HepG2 (cell line): Measurements from ENCODE around the gene SPACDR. TPM values are rescaled to one million over a fixed set of nuclear protein-coding genes. Genes with fewer than 3 reads are reported as not detected.

Source experiments
- ARNT2 ChIP-seq: sonication (generic); formaldehyde crosslinking; IDR thresholded peaks from 2 replicates; pipeline ENCODE4 v1.8.0; 2022; ENCODE audit warnings: mild to moderate bottlenecking, low read depth, missing genetic modification reagents, moderate library complexity
- ATRX ChIP-seq: sonication (generic); formaldehyde crosslinking; IDR thresholded peaks from 2 replicates; pipeline ENCODE4 v1.4.0; 2020; ENCODE audit warnings: missing genetic modification reagents, borderline replicate concordance
- FOXP4 ChIP-seq: sonication (generic); formaldehyde crosslinking; IDR thresholded peaks from 2 replicates; pipeline ENCODE4 v1.4.0; 2020; ENCODE audit warnings: missing genetic modification reagents
- FUBP1 ChIP-seq: sonication (generic); formaldehyde crosslinking; IDR thresholded peaks from 2 replicates; pipeline ENCODE4 v1.5.1; 2020; ENCODE audit warnings: missing genetic modification reagents, mild to moderate bottlenecking, borderline replicate concordance
- GZF1 ChIP-seq: sonication (generic); formaldehyde crosslinking; IDR thresholded peaks from 2 replicates; pipeline ENCODE4 v1.5.1; 2020; ENCODE audit warnings: mild to moderate bottlenecking, missing genetic modification reagents
- HES4 ChIP-seq: sonication (generic); formaldehyde crosslinking; IDR thresholded peaks from 2 replicates; pipeline ENCODE4 v1.9.0; 2021; ENCODE audit warnings: mild to moderate bottlenecking, missing genetic modification reagents, borderline replicate concordance
- HNF4A ChIP-seq: sonication (generic); formaldehyde crosslinking; IDR thresholded peaks from 2 replicates; pipeline ENCODE4 v1.4.0; 2020; ENCODE audit warnings: missing genetic modification reagents
- NBN ChIP-seq: fragments of 450-650 bp; conservative IDR thresholded peaks from 2 replicates; pipeline ENCODE4 v1.6.1; 2017
- NCOA1 ChIP-seq: sonication (generic); formaldehyde crosslinking; IDR thresholded peaks from 2 replicates; pipeline ENCODE4 v1.9.0; 2021; ENCODE audit warnings: missing genetic modification reagents
- PTBP1 ChIP-seq: fragments of 200-400 bp; formaldehyde crosslinking; IDR thresholded peaks from 2 replicates; pipeline ENCODE4 v1.6.1; 2018; ENCODE audit warnings: low read length, low read depth; ENCODE audit not compliant: poor library complexity, severe bottlenecking
- RARA ChIP-seq: IDR thresholded peaks from 2 replicates; pipeline ENCODE4 v1.6.1; 2016; ENCODE audit warnings: missing genetic modification reagents, missing compliant biosample characterization
- RBAK ChIP-seq: sonication (generic); formaldehyde crosslinking; IDR thresholded peaks from 2 replicates; pipeline ENCODE4 v1.5.1; 2020; ENCODE audit warnings: mild to moderate bottlenecking, missing genetic modification reagents
- SMAD1 ChIP-seq: sonication (generic); formaldehyde crosslinking; IDR thresholded peaks from 2 replicates; pipeline ENCODE4 v1.4.0; 2020; ENCODE audit warnings: missing genetic modification reagents, low read depth, mild to moderate bottlenecking, borderline replicate concordance
- SPEN ChIP-seq: sonication (generic); formaldehyde crosslinking; IDR thresholded peaks from 2 replicates; pipeline ENCODE4 v1.5.1; 2020; ENCODE audit warnings: low read depth, mild to moderate bottlenecking, missing genetic modification reagents
- TSC22D2 ChIP-seq: sonication (generic); formaldehyde crosslinking; IDR thresholded peaks from 2 replicates; pipeline ENCODE4 v1.5.1; 2020; ENCODE audit warnings: missing genetic modification reagents, mild to moderate bottlenecking, borderline replicate concordance
- ZNF235 ChIP-seq: sonication (generic); formaldehyde crosslinking; IDR thresholded peaks from 2 replicates; pipeline ENCODE4 v1.8.1; 2023; ENCODE audit warnings: mild to moderate bottlenecking, missing genetic modification reagents, borderline replicate concordance
- ZNF263 ChIP-seq: sonication (generic); formaldehyde crosslinking; IDR thresholded peaks from 2 replicates; pipeline ENCODE4 v1.4.0; 2020; ENCODE audit warnings: missing genetic modification reagents
- ZNF331 ChIP-seq: sonication (generic); formaldehyde crosslinking; IDR thresholded peaks from 2 replicates; pipeline ENCODE4 v1.4.0; 2020; ENCODE audit warnings: missing genetic modification reagents
- ZNF451 ChIP-seq: sonication (generic); formaldehyde crosslinking; IDR thresholded peaks from 2 replicates; pipeline ENCODE4 v1.5.0; 2020; ENCODE audit warnings: mild to moderate bottlenecking, missing genetic modification reagents
- ZNF546 ChIP-seq: sonication (generic); formaldehyde crosslinking; conservative IDR thresholded peaks from 2 replicates; pipeline ENCODE4 v1.8.1; 2023; ENCODE audit warnings: mild to moderate bottlenecking, missing genetic modification reagents
- polyA plus RNA-seq, 8 experiments: library from polyadenylated mRNA; depleted of rRNA in 3 of 8; stranded (reverse) in 7 of 8; unstranded in 1 of 8; fragments of >200 nt; fragmentation: Illumina TruSeq in 4 of 8; extraction: Trizol in 4 of 8; gene quantifications; 2 replicates each; pipeline versions ENCODE4 v1.2.1 to v1.2.3, GENCODE V29; 2011 to 2016; ENCODE audit warnings: low read depth in 4 of 8, missing spikeins in 1 of 8, mixed read lengths in 1 of 8; ENCODE audit not compliant: insufficient read depth in 1 of 8
- total RNA-seq, 5 experiments: library from RNA; depleted of rRNA; stranded (reverse); fragments of >200 nt; fragmentation: Illumina TruSeq; extraction: Trizol; gene quantifications; 2 replicates each; pipeline ENCODE4 v1.2.3, GENCODE V29; 2016; ENCODE audit warnings: low read depth in 1 of 5
- TF ChIP-seq, protein P1 (sequence below): sonication (generic); formaldehyde crosslinking; IDR thresholded peaks from 2 replicates; pipeline ENCODE4 v1.4.0; 2020; ENCODE audit warnings: missing genetic modification reagents
- TF ChIP-seq, protein P2 (sequence below): sonication (generic); formaldehyde crosslinking; IDR thresholded peaks from 2 replicates; pipeline ENCODE4 v1.5.0; 2020; ENCODE audit warnings: missing genetic modification reagents

SPACDR gene
- total and polyA plus RNA-seq, 2 of the 13 experiments (the other 11 are each of a cell fraction or from before 2014, with no cell fraction given), result 0.41 TPM; not detected in 1

DNA sequence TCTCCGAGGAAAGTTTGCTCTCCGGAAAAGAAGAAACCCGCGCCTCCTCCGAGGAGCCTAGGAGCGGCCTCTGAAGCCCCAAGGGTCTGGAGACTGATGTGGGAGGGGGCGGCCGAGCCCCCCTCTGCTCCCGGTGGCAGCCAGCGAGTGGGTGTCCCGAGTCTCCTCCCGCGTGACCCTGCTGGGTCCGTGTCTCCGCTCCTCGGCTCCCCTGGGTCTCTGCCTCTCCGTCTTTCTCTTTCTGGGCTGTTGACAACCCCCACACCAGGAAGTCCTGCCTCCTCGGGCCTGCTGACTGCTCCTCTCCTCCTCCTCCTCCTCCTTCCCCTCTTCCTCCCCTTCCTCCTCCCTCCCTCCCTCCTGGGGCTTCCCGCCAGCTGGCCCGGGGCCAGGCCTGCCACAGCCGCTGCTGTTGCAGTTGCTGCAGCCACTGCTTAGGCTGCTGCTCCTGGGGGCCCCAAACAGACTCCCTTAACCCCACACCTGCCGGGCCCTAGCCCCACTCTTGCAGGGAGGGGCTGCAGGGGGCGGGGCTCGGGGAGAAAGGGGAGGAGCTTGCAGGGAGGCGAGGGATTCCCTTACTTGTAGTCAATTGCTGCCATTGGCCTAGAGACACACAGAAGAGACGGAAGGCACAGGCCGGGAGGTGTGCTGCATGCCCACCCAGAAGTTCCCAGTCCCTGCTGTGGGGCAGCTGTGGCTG is 15.0 kb upstream of the SPACDR start, which contains the start of gene TSC22D4 (continued):
- no peak for TF ChIP-seq FUBP1 (CRISPR knock-in tag)
- 0 out of 2 replicates have a peak, but pooled peaks have one; percentile 3 for TF ChIP-seq HES4
- TF ChIP-seq ZNF451 (CRISPR knock-in tag), result no peak
- peak; percentile 56 for TF ChIP-seq PTBP1
- TF ChIP-seq, protein P1, sequence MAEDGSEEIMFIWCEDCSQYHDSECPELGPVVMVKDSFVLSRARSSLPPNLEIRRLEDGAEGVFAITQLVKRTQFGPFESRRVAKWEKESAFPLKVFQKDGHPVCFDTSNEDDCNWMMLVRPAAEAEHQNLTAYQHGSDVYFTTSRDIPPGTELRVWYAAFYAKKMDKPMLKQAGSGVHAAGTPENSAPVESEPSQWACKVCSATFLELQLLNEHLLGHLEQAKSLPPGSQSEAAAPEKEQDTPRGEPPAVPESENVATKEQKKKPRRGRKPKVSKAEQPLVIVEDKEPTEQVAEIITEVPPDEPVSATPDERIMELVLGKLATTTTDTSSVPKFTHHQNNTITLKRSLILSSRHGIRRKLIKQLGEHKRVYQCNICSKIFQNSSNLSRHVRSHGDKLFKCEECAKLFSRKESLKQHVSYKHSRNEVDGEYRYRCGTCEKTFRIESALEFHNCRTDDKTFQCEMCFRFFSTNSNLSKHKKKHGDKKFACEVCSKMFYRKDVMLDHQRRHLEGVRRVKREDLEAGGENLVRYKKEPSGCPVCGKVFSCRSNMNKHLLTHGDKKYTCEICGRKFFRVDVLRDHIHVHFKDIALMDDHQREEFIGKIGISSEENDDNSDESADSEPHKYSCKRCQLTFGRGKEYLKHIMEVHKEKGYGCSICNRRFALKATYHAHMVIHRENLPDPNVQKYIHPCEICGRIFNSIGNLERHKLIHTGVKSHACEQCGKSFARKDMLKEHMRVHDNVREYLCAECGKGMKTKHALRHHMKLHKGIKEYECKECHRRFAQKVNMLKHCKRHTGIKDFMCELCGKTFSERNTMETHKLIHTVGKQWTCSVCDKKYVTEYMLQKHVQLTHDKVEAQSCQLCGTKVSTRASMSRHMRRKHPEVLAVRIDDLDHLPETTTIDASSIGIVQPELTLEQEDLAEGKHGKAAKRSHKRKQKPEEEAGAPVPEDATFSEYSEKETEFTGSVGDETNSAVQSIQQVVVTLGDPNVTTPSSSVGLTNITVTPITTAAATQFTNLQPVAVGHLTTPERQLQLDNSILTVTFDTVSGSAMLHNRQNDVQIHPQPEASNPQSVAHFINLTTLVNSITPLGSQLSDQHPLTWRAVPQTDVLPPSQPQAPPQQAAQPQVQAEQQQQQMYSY (CRISPR knock-in tag), result no peak
- TF ChIP-seq GZF1 (CRISPR knock-in tag), result no peak
- no peak for TF ChIP-seq SMAD1 (CRISPR knock-in tag)
- TF ChIP-seq NCOA1, result no peak
- TF ChIP-seq NBN, result no peak
- TF ChIP-seq, protein P2, sequence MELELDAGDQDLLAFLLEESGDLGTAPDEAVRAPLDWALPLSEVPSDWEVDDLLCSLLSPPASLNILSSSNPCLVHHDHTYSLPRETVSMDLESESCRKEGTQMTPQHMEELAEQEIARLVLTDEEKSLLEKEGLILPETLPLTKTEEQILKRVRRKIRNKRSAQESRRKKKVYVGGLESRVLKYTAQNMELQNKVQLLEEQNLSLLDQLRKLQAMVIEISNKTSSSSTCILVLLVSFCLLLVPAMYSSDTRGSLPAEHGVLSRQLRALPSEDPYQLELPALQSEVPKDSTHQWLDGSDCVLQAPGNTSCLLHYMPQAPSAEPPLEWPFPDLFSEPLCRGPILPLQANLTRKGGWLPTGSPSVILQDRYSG (CRISPR knock-in tag), result no peak
- TF ChIP-seq HNF4A (CRISPR knock-in tag), result no peak
- TF ChIP-seq RARA (CRISPR knock-in tag), result 0 out of 2 replicates have a peak, but pooled peaks have one; percentile 11
- peak; percentile 100 for TF ChIP-seq ZNF263 (CRISPR knock-in tag)
- no peak for TF ChIP-seq ATRX (CRISPR knock-in tag)
- 0 out of 2 replicates have a peak, but pooled peaks have one; percentile 83 for TF ChIP-seq ZNF546 (CRISPR knock-in tag)
- peak; percentile 68 for TF ChIP-seq FOXP4 (CRISPR knock-in tag)
- TF ChIP-seq RBAK (CRISPR knock-in tag), result 0 out of 2 replicates have a peak, but pooled peaks have one; percentile 30
- no peak; the same call in 1 of the 2 replicates for TF ChIP-seq ZNF331 (CRISPR knock-in tag)
- peak; percentile 28; the same call in 1 of the 2 replicates for TF ChIP-seq ARNT2 (CRISPR knock-in tag)
- peak; percentile 26; the same call in 1 of the 2 replicates for TF ChIP-seq SPEN (CRISPR knock-in tag)
- peak; percentile 73; the same call in 1 of the 2 replicates for TF ChIP-seq ZNF235 (CRISPR knock-in tag)
- TF ChIP-seq TSC22D2 (CRISPR knock-in tag), result no peak
